ENCODE measurements around the gene ANK2. TPM values are rescaled to one million over a fixed set of nuclear protein-coding genes. Genes with fewer than 3 reads are reported as not detected.

ANK2 gene
- total RNA-seq, 4 donors from 2014 or later, result 25.9 to 64.4 (median 55.4) TPM

DNA sequence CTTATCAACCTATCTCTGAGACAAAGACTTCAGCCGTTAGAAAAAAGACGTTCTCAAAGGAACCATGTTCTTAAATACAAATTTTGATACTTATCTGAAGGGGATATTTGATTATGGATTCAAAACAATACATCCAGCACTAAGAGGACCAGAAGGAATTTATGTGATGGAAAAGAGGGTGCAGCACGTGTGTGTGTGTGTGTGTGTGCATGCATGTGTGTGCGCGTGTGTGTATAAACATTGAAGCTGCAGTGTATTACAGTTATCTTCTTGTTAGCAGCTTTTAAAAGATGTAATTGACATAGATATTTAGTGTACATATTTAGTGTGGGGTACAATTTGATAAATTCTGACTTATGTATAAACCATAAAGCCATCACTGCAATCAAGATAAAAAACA is 44.9 kb downstream of the ANK2 start:
- DNase-seq, result no peak
- WGBS, 2 donors, result 65 to 66% methylated on average over 5 of the region's 5 CpGs
- TF ChIP-seq POLR2A (IDR thresholded peaks at IDR 0.05), result no peak
- TF ChIP-seq, protein P1, sequence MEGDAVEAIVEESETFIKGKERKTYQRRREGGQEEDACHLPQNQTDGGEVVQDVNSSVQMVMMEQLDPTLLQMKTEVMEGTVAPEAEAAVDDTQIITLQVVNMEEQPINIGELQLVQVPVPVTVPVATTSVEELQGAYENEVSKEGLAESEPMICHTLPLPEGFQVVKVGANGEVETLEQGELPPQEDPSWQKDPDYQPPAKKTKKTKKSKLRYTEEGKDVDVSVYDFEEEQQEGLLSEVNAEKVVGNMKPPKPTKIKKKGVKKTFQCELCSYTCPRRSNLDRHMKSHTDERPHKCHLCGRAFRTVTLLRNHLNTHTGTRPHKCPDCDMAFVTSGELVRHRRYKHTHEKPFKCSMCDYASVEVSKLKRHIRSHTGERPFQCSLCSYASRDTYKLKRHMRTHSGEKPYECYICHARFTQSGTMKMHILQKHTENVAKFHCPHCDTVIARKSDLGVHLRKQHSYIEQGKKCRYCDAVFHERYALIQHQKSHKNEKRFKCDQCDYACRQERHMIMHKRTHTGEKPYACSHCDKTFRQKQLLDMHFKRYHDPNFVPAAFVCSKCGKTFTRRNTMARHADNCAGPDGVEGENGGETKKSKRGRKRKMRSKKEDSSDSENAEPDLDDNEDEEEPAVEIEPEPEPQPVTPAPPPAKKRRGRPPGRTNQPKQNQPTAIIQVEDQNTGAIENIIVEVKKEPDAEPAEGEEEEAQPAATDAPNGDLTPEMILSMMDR (IDR thresholded peaks at IDR 0.05), result no peak
- no peak overlapping the region for H3K4me3 ChIP-seq (replicated peaks in 1 of 3)
- H3K9me3 ChIP-seq, result no peaks in the 10 kb centered on the region
- H3K27me3 ChIP-seq, result no peaks in the 10 kb centered on the region
- H3K27ac ChIP-seq, result no peak overlapping the region
- H3K36me3 ChIP-seq, result no peaks in the 10 kb centered on the region
- H3K4me1 ChIP-seq, result no peaks in the 10 kb centered on the region
- intact Hi-C loops (cut with DNase I), result no loop called here

DNA sequence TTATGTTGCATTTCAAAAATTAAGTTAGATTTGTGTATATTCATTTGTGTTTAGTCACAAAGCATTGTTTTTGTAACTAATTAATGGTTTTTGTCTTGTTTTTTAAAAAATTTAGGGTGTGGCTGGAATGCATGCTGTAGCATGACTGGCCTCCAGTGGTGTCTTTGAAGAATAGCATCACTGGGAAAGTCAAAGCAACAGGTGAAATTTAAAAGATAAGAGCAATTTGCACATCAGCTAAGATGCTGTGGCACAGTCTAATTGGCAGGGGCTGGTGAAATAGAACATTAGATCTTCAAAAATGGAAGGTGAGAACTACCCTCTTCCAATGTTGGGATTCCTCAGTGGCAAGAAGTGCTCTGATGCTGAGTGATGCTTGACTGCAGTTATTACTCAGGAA is 45.3 kb downstream of the ANK2 start:
- Histone ChIP-seq H3K4me3 (replicated peaks in 1 of 3) (no peak overlapping the region), H3K27ac (no peak overlapping the region), H3K9me3 (no peaks in the 10 kb centered on the region), H3K36me3 (no peaks in the 10 kb centered on the region), H3K4me1 (no peaks in the 10 kb centered on the region), H3K27me3 (no peaks in the 10 kb centered on the region)
- TF ChIP-seq, protein P1 (IDR thresholded peaks at IDR 0.05), result peak in 4 of 6 experiments; percentile 11 to 51 (median 24)
- TF ChIP-seq POLR2A (IDR thresholded peaks at IDR 0.05), result no peak
- no peak for DNase-seq
- intact Hi-C loops (cut with DNase I), result no loop called here

DNA sequence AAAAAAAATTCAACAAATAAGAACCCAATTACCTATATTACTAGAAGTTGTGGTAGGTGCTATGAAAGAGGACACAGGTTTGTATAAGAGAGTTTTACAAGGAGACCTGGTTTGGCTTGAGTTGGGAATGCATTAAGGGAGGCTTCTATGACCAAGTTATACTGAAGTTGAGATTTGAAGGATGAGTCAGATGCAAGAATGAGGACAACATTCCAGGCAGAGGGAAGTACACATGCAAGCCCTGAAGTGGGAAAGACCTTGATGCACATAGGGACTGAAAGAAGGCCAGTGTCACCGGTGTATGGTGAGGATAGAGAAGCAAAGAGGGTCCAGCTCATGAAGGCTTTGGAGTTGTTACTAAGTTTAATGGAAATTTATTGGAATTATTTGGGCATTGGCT is 52.2 kb downstream of the ANK2 start:
- H3K27me3 ChIP-seq, result no peaks in the 10 kb centered on the region
- no peak for TF ChIP-seq POLR2A (IDR thresholded peaks at IDR 0.05)
- TF ChIP-seq, protein P1 (IDR thresholded peaks at IDR 0.05), result no peak
- 92 to 95% methylated on average over 1 of the region's 1 CpG for WGBS, 2 donors
- H3K36me3 ChIP-seq, result no peaks in the 10 kb centered on the region
- no peaks in the 10 kb centered on the region for H3K9me3 ChIP-seq
- H3K27ac ChIP-seq, result no peak overlapping the region
- DNase-seq, result no peak
- intact Hi-C loops (cut with DNase I), result no loop called here
- H3K4me3 ChIP-seq (replicated peaks in 1 of 3), result no peak overlapping the region
- no peaks in the 10 kb centered on the region for H3K4me1 ChIP-seq

DNA sequence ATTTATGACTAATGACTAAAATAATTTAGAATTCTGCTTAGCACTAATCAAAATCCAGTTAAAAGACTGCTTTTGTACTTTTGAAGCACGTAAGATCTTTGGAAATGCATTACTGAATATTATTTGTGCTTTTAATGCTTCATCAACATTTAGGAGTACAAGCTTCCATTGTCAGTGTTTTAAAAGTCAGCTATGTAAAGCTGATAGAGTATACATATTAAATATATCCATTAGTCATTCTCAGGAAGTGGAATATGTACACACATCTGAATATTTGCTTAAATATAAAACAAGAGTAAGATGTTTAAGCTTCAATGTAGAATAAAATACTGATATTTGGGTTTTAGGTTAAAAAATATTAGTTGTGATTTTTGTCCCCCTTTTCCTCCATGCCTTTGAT is 54.1 kb downstream of the ANK2 start:
- Histone ChIP-seq H3K4me1 (peaks cover 0 to 1% of the 10 kb centered on the region in 2 donors), H3K36me3 (no peaks in the 10 kb centered on the region), H3K4me3 (replicated peaks in 1 of 3) (no peak overlapping the region), H3K9me3 (no peaks in the 10 kb centered on the region), H3K27ac (no peak overlapping the region), H3K27me3 (no peaks in the 10 kb centered on the region)
- TF ChIP-seq, protein P1 (IDR thresholded peaks at IDR 0.05), result no peak
- TF ChIP-seq POLR2A (IDR thresholded peaks at IDR 0.05), result no peak
- WGBS, 2 donors, result 81 to 87% methylated on average over 1 of the region's 1 CpG
- intact Hi-C loops (cut with DNase I), result no loop called here
- DNase-seq, result no peak

DNA sequence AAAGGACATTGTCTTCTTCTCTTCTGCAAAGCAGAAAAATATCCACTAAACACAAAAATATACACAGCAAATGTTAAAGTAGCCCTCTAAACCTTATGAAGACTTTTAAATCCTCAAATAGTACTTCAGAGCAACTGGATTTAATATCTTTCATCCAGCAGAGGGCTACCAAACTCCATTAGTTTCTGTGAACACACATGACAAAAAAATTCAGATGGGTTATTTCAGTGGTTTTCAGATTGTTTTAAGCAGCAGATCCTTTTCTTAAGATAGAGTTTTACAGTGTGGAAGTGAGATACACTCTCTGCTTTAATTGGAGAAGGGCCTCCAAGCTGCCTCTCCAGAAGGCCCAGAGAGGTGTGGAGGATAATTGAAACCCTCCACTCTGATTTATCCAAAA is 56.7 kb downstream of the ANK2 start:
- H3K4me3 ChIP-seq (replicated peaks in 1 of 3), result no peak overlapping the region
- no peak for TF ChIP-seq POLR2A (IDR thresholded peaks at IDR 0.05)
- TF ChIP-seq, protein P1 (IDR thresholded peaks at IDR 0.05), result peak; percentile 21 to 79 (median 46)
- H3K9me3 ChIP-seq, result no peaks in the 10 kb centered on the region
- H3K4me1 ChIP-seq, result peaks cover 0 to 8% of the 10 kb centered on the region in 2 donors
- intact Hi-C loops (cut with DNase I), result no loop called here
- no peaks in the 10 kb centered on the region for H3K27me3 ChIP-seq
- no peaks in the 10 kb centered on the region for H3K36me3 ChIP-seq
- no peak for DNase-seq
- H3K27ac ChIP-seq, result no peak overlapping the region

All from thyroid gland (tissue), 4 donors.